ENCODE measurements around the gene NINL.
A peak's percentile ranks its signal among the peaks of the same experiment; 100 is the strongest.
"Not testable (repeated sequence)": the region's sequence is repeated elsewhere in the genome, so short reads cannot be mapped to it uniquely, and the experiment has no call there.

Gene NINL

GRCh38 chr20:25592135-25592852 is 7.0 kb upstream of the NINL start:
- no peak for DNase-seq (ENCODE audit: low read depth)

- DNase-seq (ENCODE audit: low read depth): not testable (repeated sequence)
Measured at GRCh38 chr20:25590778-25591177, 5.4 kb upstream of the NINL start.

- DNase-seq (ENCODE audit: low read depth): no peak
Measured at GRCh38 chr20:25588491-25588890, 3.2 kb upstream of the NINL start.

- no peak for DNase-seq (ENCODE audit: low read depth)
Measured at GRCh38 chr20:25587536-25587935, 2.2 kb upstream of the NINL start.

GRCh38 chr20:25586877-25587276 is 1.5 kb upstream of the NINL start:
- no peak for DNase-seq (ENCODE audit: low read depth)

- DNase-seq (ENCODE audit: low read depth): not testable (repeated sequence)
Measured at GRCh38 chr20:25583607-25584006, 1.7 kb downstream of the NINL start.

GRCh38 chr20:25580711-25581110 is 4.6 kb downstream of the NINL start:
- DNase-seq (ENCODE audit: low read depth): no peak

GRCh38 chr20:25579081-25579770 is 6.1 kb downstream of the NINL start:
- no peak for DNase-seq (ENCODE audit: low read depth)

GRCh38 chr20:25576783-25577530 is 8.4 kb downstream of the NINL start:
- no peak for DNase-seq (ENCODE audit: low read depth)

GRCh38 chr20:25574411-25574810 is 10.9 kb downstream of the NINL start:
- peak; percentile 7 for DNase-seq (ENCODE audit: low read depth)

- no peak for DNase-seq (ENCODE audit: low read depth)
Measured at GRCh38 chr20:25573288-25574251, 11.8 kb downstream of the NINL start.

GRCh38 chr20:25571817-25572216 is 13.5 kb downstream of the NINL start:
- DNase-seq (ENCODE audit: low read depth): no peak

GRCh38 chr20:25571240-25571639 is 14.1 kb downstream of the NINL start:
- no peak for DNase-seq (ENCODE audit: low read depth)

GRCh38 chr20:25570148-25570530 is 15.2 kb downstream of the NINL start:
- DNase-seq (ENCODE audit: low read depth): no peak

- DNase-seq (ENCODE audit: low read depth): no peak
Measured at GRCh38 chr20:25567286-25567685, 18.0 kb downstream of the NINL start.

- DNase-seq (ENCODE audit: low read depth): no peak
Measured at GRCh38 chr20:25566821-25567220, 18.5 kb downstream of the NINL start.

- no peak for DNase-seq (ENCODE audit: low read depth)
Measured at GRCh38 chr20:25565578-25566157, 19.7 kb downstream of the NINL start.

- no peak for DNase-seq (ENCODE audit: low read depth)
Measured at GRCh38 chr20:25563876-25564275, 21.5 kb downstream of the NINL start.

- no peak for DNase-seq (ENCODE audit: low read depth)
Measured at GRCh38 chr20:25563362-25563761, 22.0 kb downstream of the NINL start.

- not testable (repeated sequence) for DNase-seq (ENCODE audit: low read depth)
Measured at GRCh38 chr20:25561771-25562170, 23.6 kb downstream of the NINL start.

GRCh38 chr20:25553819-25554296 is 31.5 kb downstream of the NINL start:
- peak; percentile 59 for DNase-seq (ENCODE audit: low read depth)

Measured in GM04504 (cell line).